ENCODE measurements around the gene BRD7.
"Not testable (repeated sequence)": the region's sequence is repeated elsewhere in the genome, so short reads cannot be mapped to it uniquely, and the experiment has no call there.

The BRD7 gene

DNA sequence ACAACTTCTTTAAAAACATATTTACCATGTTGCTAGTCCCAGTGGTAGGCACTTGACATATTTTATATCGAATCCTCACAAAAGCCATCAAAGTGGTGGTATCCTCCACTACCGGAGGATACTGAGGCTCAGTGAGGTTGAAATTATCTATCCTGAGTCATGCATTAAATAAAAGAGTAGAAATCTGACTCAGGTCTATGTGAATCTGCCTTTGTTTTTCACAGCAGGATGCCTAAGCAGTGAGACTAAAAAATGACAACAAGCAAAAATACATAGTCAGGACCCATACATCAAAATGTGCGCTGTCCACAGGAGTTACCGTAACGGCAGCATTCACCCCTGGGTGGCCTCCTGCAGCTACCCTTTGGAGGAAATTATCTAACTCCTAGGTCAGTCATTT lies 17.7 kb downstream of the BRD7 start:
- no peak for DNase-seq
- no peaks in the 10 kb centered on the region for H3K27me3 ChIP-seq (replicated peaks; ENCODE audit: insufficient read depth, low read length)
- TF ChIP-seq EZH2phosphoT487 (IDR thresholded peaks at IDR 0.05; ENCODE audit: low read length): no peak
- TF ChIP-seq, protein P1, sequence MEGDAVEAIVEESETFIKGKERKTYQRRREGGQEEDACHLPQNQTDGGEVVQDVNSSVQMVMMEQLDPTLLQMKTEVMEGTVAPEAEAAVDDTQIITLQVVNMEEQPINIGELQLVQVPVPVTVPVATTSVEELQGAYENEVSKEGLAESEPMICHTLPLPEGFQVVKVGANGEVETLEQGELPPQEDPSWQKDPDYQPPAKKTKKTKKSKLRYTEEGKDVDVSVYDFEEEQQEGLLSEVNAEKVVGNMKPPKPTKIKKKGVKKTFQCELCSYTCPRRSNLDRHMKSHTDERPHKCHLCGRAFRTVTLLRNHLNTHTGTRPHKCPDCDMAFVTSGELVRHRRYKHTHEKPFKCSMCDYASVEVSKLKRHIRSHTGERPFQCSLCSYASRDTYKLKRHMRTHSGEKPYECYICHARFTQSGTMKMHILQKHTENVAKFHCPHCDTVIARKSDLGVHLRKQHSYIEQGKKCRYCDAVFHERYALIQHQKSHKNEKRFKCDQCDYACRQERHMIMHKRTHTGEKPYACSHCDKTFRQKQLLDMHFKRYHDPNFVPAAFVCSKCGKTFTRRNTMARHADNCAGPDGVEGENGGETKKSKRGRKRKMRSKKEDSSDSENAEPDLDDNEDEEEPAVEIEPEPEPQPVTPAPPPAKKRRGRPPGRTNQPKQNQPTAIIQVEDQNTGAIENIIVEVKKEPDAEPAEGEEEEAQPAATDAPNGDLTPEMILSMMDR (IDR thresholded peaks at IDR 0.05; ENCODE audit: low read length): no peak
- TF ChIP-seq EZH2 (optimal IDR thresholded peaks at IDR 0.05; ENCODE audit: low read depth, low read length): no peak
- H3K9me3 ChIP-seq (replicated peaks; ENCODE audit: insufficient read depth, low read length): no peaks in the 10 kb centered on the region
- H3F3A ChIP-seq (ENCODE audit: insufficient read depth, low read length): 0 out of 2 replicates have a peak, but pooled peaks cover 1% of the 10 kb centered on the region
- peaks cover 13% of the 10 kb centered on the region for H3K79me2 ChIP-seq (ENCODE audit: low read length)
- no peaks in the 10 kb centered on the region for H3K9me2 ChIP-seq (replicated peaks; ENCODE audit: insufficient read depth, low read length)
- H3K27ac ChIP-seq (ENCODE audit: low read length): no peak overlapping the region
- H3K4me2 ChIP-seq (ENCODE audit: low read depth, low read length): no peak overlapping the region
- H4K20me1 ChIP-seq (ENCODE audit: insufficient read depth, low read length): no peaks in the 10 kb centered on the region
- H3K36me3 ChIP-seq (replicated peaks; ENCODE audit: insufficient read depth, low read length): peaks cover 15% of the 10 kb centered on the region
- H3K4me3 ChIP-seq (ENCODE audit: low read length): no peak overlapping the region
- no peak overlapping the region for H3K9ac ChIP-seq (ENCODE audit: low read length)
- no peak overlapping the region for H2AFZ ChIP-seq (ENCODE audit: low read length)
- H3K4me1 ChIP-seq (ENCODE audit: low read length): no peaks in the 10 kb centered on the region

DNA sequence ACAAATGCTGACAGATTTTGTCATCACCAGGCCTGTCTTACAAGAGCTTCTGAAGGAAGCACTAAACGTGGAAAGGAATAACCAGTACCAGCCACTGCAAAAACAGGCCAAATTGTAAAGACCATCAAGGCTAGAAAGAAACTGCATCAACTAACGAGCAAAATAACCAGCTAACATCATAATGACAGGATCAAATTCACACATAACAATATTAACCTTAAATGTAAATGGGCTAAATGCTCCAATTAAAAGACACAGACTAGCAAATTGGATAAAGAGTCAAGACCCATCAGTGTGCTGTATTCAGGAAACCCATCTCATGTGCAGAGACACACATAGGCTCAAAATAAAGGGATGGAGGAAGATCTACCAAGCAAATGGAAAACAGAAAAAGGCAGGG lies 23.6 kb downstream of the BRD7 start:
- DNase-seq; H3K36me3 ChIP-seq (replicated peaks; ENCODE audit: insufficient read depth, low read length): not testable (repeated sequence)

DNA sequence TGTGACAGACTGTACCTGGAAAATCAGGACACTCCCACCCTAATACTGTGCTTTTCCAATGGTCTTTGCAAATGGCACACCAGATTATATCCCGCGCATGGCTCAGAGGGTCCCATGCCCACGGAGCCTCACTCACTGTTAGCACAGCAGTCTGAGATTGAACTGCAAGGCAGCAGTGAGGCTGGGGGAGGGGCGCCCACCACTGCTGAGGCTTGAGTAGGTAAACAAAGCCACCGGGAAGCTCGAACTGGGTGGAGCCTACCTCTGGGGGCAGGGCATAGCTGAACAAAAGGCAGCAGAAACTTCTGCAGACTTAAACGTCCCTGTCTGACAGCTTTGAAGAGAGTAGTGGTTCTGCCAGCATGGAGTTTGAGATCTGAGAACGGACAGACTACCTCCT lies 25.2 kb downstream of the BRD7 start:
- H3K4me1 ChIP-seq (ENCODE audit: low read length); H3K36me3 ChIP-seq (replicated peaks; ENCODE audit: insufficient read depth, low read length); H3K27ac ChIP-seq (ENCODE audit: low read length); H3K27me3 ChIP-seq (replicated peaks; ENCODE audit: insufficient read depth, low read length); H4K20me1 ChIP-seq (ENCODE audit: insufficient read depth, low read length); H3K9me2 ChIP-seq (replicated peaks; ENCODE audit: insufficient read depth, low read length); H3F3A ChIP-seq (ENCODE audit: insufficient read depth, low read length); H3K4me3 ChIP-seq (ENCODE audit: low read length); H3K9ac ChIP-seq (ENCODE audit: low read length); H3K79me2 ChIP-seq (ENCODE audit: low read length); H2AFZ ChIP-seq (ENCODE audit: low read length); H3K4me2 ChIP-seq (ENCODE audit: low read depth, low read length); DNase-seq; H3K9me3 ChIP-seq (replicated peaks; ENCODE audit: insufficient read depth, low read length): not testable (repeated sequence)

More for the DNA sequence above, 23.6 kb downstream of the BRD7 start:
- H3K4me2 ChIP-seq (ENCODE audit: low read depth, low read length); H3K79me2 ChIP-seq (ENCODE audit: low read length); H3K4me1 ChIP-seq (ENCODE audit: low read length); H3K9me2 ChIP-seq (replicated peaks; ENCODE audit: insufficient read depth, low read length); H3K4me3 ChIP-seq (ENCODE audit: low read length); H3K9ac ChIP-seq (ENCODE audit: low read length); H2AFZ ChIP-seq (ENCODE audit: low read length); H3K9me3 ChIP-seq (replicated peaks; ENCODE audit: insufficient read depth, low read length); H4K20me1 ChIP-seq (ENCODE audit: insufficient read depth, low read length); H3K27ac ChIP-seq (ENCODE audit: low read length); H3F3A ChIP-seq (ENCODE audit: insufficient read depth, low read length); H3K27me3 ChIP-seq (replicated peaks; ENCODE audit: insufficient read depth, low read length): not testable (repeated sequence)

DNA sequence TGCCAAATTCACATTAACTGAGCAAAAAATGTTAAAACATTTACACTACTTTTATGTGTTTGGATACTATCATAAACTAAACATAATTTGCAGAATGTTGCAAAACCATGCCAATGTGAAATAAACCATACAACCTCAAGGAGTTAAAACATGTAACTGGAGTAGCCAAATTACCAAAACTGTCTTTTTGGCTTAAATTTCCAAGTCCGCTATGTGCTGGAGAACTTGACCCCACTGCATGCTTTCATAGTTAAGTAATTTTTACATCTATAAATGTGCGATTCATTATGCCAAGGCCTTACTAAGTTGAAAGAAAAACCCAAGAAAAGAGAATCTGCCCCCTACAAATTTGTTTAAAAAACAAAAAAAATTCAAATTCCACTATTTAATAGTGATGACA lies 28.2 kb downstream of the BRD7 start:
- no peaks in the 10 kb centered on the region for H3K36me3 ChIP-seq (replicated peaks; ENCODE audit: insufficient read depth, low read length)
- H3K4me1 ChIP-seq (ENCODE audit: low read length): no peaks in the 10 kb centered on the region
- no peaks in the 10 kb centered on the region for H3K79me2 ChIP-seq (ENCODE audit: low read length)
- H2AFZ ChIP-seq (ENCODE audit: low read length): no peak overlapping the region
- H3K9me3 ChIP-seq (replicated peaks; ENCODE audit: insufficient read depth, low read length): no peaks in the 10 kb centered on the region
- no peaks in the 10 kb centered on the region for H4K20me1 ChIP-seq (ENCODE audit: insufficient read depth, low read length)
- H3K27me3 ChIP-seq (replicated peaks; ENCODE audit: insufficient read depth, low read length): no peaks in the 10 kb centered on the region
- H3K4me3 ChIP-seq (ENCODE audit: low read length): no peak overlapping the region
- 0 out of 2 replicates have a peak, but pooled peaks cover 5% of the 10 kb centered on the region for H3F3A ChIP-seq (ENCODE audit: insufficient read depth, low read length)
- no peak overlapping the region for H3K4me2 ChIP-seq (ENCODE audit: low read depth, low read length)
- no peak overlapping the region for H3K9ac ChIP-seq (ENCODE audit: low read length)
- no peak overlapping the region for H3K27ac ChIP-seq (ENCODE audit: low read length)
- TF ChIP-seq, protein P1 (IDR thresholded peaks at IDR 0.05; ENCODE audit: low read length): no peak
- no peak for TF ChIP-seq EZH2 (optimal IDR thresholded peaks at IDR 0.05; ENCODE audit: low read depth, low read length)
- TF ChIP-seq EZH2phosphoT487 (IDR thresholded peaks at IDR 0.05; ENCODE audit: low read length): no peak
- H3K9me2 ChIP-seq (replicated peaks; ENCODE audit: insufficient read depth, low read length): no peaks in the 10 kb centered on the region
- no peak for DNase-seq

Measured in MM.1S (cell line).